ENCODE data around the gene GPLD1. TPM values are rescaled to one million over a fixed set of nuclear protein-coding genes. Genes with fewer than 3 reads are reported as not detected.

The GPLD1 gene
- total RNA-seq, 1 donor from 2014 or later = 0.26 TPM

GRCh38 chr6:24444588-24444987 is 44.8 kb downstream of the GPLD1 start:
- no peaks in the 10 kb centered on the region for H3K36me3 ChIP-seq (ENCODE audit: control insufficient read depth, insufficient read depth, low read length)
- no peak for TF ChIP-seq CTCF (IDR thresholded peaks at IDR 0.05; ENCODE audit: insufficient read depth, low read length, severe bottlenecking)
- no peak overlapping the region for H3K4me3 ChIP-seq (ENCODE audit: low read depth, low read length)
- H3K27me3 ChIP-seq (ENCODE audit: control insufficient read depth, insufficient read depth, low read length) = no peaks in the 10 kb centered on the region
- FAIRE-seq (no peak), DNase-seq (ENCODE audit: low read depth) (no peak)

GRCh38 chr6:24441599-24441904 is 47.8 kb downstream of the GPLD1 start:
- no peak overlapping the region for H3K4me3 ChIP-seq (ENCODE audit: low read depth, low read length)
- no peaks in the 10 kb centered on the region for H3K36me3 ChIP-seq (ENCODE audit: control insufficient read depth, insufficient read depth, low read length)

GRCh38 chr6:24440897-24441598 is 48.3 kb downstream of the GPLD1 start:
- Histone ChIP-seq H3K4me3 (ENCODE audit: low read depth, low read length) (no peak overlapping the region), H3K36me3 (ENCODE audit: control insufficient read depth, insufficient read depth, low read length) (no peaks in the 10 kb centered on the region), H3K27me3 (ENCODE audit: control insufficient read depth, insufficient read depth, low read length) (no peaks in the 10 kb centered on the region)
- no peak for FAIRE-seq
- DNase-seq (ENCODE audit: low read depth) = no peak
- no peak for TF ChIP-seq CTCF (IDR thresholded peaks at IDR 0.05; ENCODE audit: insufficient read depth, low read length, severe bottlenecking)

More at GRCh38 chr6:24441599-24441904, 47.8 kb downstream of the GPLD1 start:
- no peak for TF ChIP-seq CTCF (IDR thresholded peaks at IDR 0.05; ENCODE audit: insufficient read depth, low read length, severe bottlenecking)
- no peaks in the 10 kb centered on the region for H3K27me3 ChIP-seq (ENCODE audit: control insufficient read depth, insufficient read depth, low read length)
- FAIRE-seq = no peak
- no peak for DNase-seq (ENCODE audit: low read depth)

- H3K4me3 ChIP-seq (ENCODE audit: low read depth, low read length) = no peak overlapping the region
- no peak for TF ChIP-seq CTCF (IDR thresholded peaks at IDR 0.05; ENCODE audit: insufficient read depth, low read length, severe bottlenecking)
- no peaks in the 10 kb centered on the region for H3K36me3 ChIP-seq (ENCODE audit: control insufficient read depth, insufficient read depth, low read length)
- no peak for DNase-seq (ENCODE audit: low read depth)
- H3K27me3 ChIP-seq (ENCODE audit: control insufficient read depth, insufficient read depth, low read length) = no peaks in the 10 kb centered on the region
- FAIRE-seq = no peak
Observed at GRCh38 chr6:24439858-24440539, 49.4 kb downstream of the GPLD1 start.

GRCh38 chr6:24436979-24437378 is 52.4 kb downstream of the GPLD1 start:
- DNase-seq (ENCODE audit: low read depth) (no peak), FAIRE-seq (no peak)
- no peaks in the 10 kb centered on the region for H3K27me3 ChIP-seq (ENCODE audit: control insufficient read depth, insufficient read depth, low read length)
- no peaks in the 10 kb centered on the region for H3K36me3 ChIP-seq (ENCODE audit: control insufficient read depth, insufficient read depth, low read length)
- no peak overlapping the region for H3K4me3 ChIP-seq (ENCODE audit: low read depth, low read length)
- no peak for TF ChIP-seq CTCF (IDR thresholded peaks at IDR 0.05; ENCODE audit: insufficient read depth, low read length, severe bottlenecking)
